ENCODE measurements around the gene IFT20. TPM values are rescaled to one million over a fixed set of nuclear protein-coding genes. Genes with fewer than 3 reads are reported as not detected.

Gene IFT20
- total and polyA plus RNA-seq, 2 of the 13 experiments (the other 11 are each of a cell fraction or from before 2014, with no cell fraction given), result 28.0 to 37.8 TPM

- ATAC-seq (no peak), DNase-seq (ENCODE audit: low spot score) (no peak), FAIRE-seq (no peak)
- Histone ChIP-seq H2AFZ (ENCODE audit: low read length) (no peak within 1 kb of the TSS), H4K20me1 (ENCODE audit: insufficient read depth, low read length) (no peaks in the 10 kb centered on the region), H3K4me3 (replicated peaks in 1 of 3; ENCODE audit: insufficient read depth in 1 of 3, low read depth in 2 of 3, low read length in 3 of 3) (no peak within 1 kb of the TSS), H3K9me3 (ENCODE audit: low read length) (no peaks in the 10 kb centered on the region), H3K27me3 (ENCODE audit: control insufficient read depth in 1 of 2, insufficient read depth in 2 of 2, low read length in 2 of 2) (no peaks in the 10 kb centered on the region), H3K27ac (ENCODE audit: extremely low read length, insufficient read depth, low read length) (no peak within 1 kb of the TSS), H3K4me2 (ENCODE audit: low read depth, low read length) (no peak within 1 kb of the TSS), H3K4me1 (ENCODE audit: insufficient read depth, low read length) (peaks cover 37% of the 10 kb centered on the region), H3K36me3 (replicated peaks in 1 of 2; ENCODE audit: control insufficient read depth in 1 of 2, insufficient read depth in 2 of 2, low read length in 2 of 2) (peaks cover 16 to 35% of the 10 kb centered on the region in 2 experiments), H3K79me2 (ENCODE audit: insufficient read depth, low read length) (peaks cover 7% of the 10 kb centered on the region), H3K9ac (ENCODE audit: insufficient read depth, low read depth, low read length) (no peak within 1 kb of the TSS)
- intact Hi-C loops (cut with micrococcal nuclease; ENCODE audit: unreplicated experiment) (no loop called here), in situ Hi-C loops (cut with HindIII; ENCODE audit: extremely low pct_ligation_motif_present, low pct_unique_long_range_greater_than_20kb) (no loop called here)
- POLR2A ChIA-PET, result interaction anchor here (0.8 to 8.3 kb wide), 8 partner anchors 8 to 57 kb away, joined by 3 to 183 read pairs (median 8); partner anchors contain the start of genes IFT20, POLDIP2, SLC46A1 and TNFAIP1
- no TSS peak for BruUV-seq (replicated peaks)
- 94% methylated on average over 9 of the region's 13 CpGs for WGBS (ENCODE audit: low lambda C conversion rate)
- no peak for TF ChIP-seq TBL1XR1 (IDR thresholded peaks at IDR 0.05; ENCODE audit: borderline replicate concordance, low read length, partially characterized antibody)
- TF ChIP-seq CCDC6 (CRISPR knock-in tag; IDR thresholded peaks at IDR 0.05), result no peak
- peak; percentile 73 for TF ChIP-seq AGO2 (optimal IDR thresholded peaks at IDR 0.05; ENCODE audit: low read depth, low read length)
- TF ChIP-seq TMF1 (CRISPR knock-in tag; IDR thresholded peaks at IDR 0.05; ENCODE audit: low read depth), result no peak
- TF ChIP-seq XBP1 (CRISPR knock-in tag; IDR thresholded peaks at IDR 0.05), result no peak
- TF ChIP-seq, protein P1, sequence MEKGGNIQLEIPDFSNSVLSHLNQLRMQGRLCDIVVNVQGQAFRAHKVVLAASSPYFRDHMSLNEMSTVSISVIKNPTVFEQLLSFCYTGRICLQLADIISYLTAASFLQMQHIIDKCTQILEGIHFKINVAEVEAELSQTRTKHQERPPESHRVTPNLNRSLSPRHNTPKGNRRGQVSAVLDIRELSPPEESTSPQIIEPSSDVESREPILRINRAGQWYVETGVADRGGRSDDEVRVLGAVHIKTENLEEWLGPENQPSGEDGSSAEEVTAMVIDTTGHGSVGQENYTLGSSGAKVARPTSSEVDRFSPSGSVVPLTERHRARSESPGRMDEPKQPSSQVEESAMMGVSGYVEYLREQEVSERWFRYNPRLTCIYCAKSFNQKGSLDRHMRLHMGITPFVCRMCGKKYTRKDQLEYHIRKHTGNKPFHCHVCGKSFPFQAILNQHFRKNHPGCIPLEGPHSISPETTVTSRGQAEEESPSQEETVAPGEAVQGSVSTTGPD (CRISPR knock-in tag; IDR thresholded peaks at IDR 0.05), result no peak
- TF ChIP-seq POLR2A (IDR thresholded peaks at IDR 0.05; ENCODE audit: insufficient read depth in 1 of 2, low read depth in 2 of 2, low read length in 2 of 2), result peak in 1 of 2 experiments; percentile 14; a peak in 1 of 4 replicates
- no peak for TF ChIP-seq TGIF2 (CRISPR knock-in tag; IDR thresholded peaks at IDR 0.05)
- TF ChIP-seq CHCHD3 (CRISPR knock-in tag; IDR thresholded peaks at IDR 0.05), result no peak
- TF ChIP-seq CREB1 (IDR thresholded peaks at IDR 0.05), result no peak
- no peak for TF ChIP-seq CREB1 (CRISPR knock-in tag; IDR thresholded peaks at IDR 0.05)
- TF ChIP-seq ZNF850 (CRISPR knock-in tag; conservative IDR thresholded peaks at IDR 0.05), result no peak
- TF ChIP-seq GTF2F1 (IDR thresholded peaks at IDR 0.05; ENCODE audit: low read length), result no peak
- TF ChIP-seq CAMTA2 (CRISPR knock-in tag; IDR thresholded peaks at IDR 0.05; ENCODE audit: borderline replicate concordance), result no peak
- TF ChIP-seq SYNCRIP (IDR thresholded peaks at IDR 0.05; ENCODE audit: insufficient read depth, low read depth, low read length), result no peak
- TF ChIP-seq CCAR2 (optimal IDR thresholded peaks at IDR 0.05; ENCODE audit: low read depth, low read length), result no peak
- TF ChIP-seq CSRNP1 (CRISPR knock-in tag; IDR thresholded peaks at IDR 0.05), result no peak
- TF ChIP-seq ZNF749 (CRISPR knock-in tag; IDR thresholded peaks at IDR 0.05; ENCODE audit: borderline replicate concordance), result no peak
- TF ChIP-seq HNRNPLL (IDR thresholded peaks at IDR 0.05; ENCODE audit: low read depth, low read length, poor library complexity, severe bottlenecking), result no peak
- TF ChIP-seq HNRNPL (IDR thresholded peaks at IDR 0.05; ENCODE audit: low read depth, low read length), result peak; percentile 80
- CTCF ChIA-PET (ENCODE audit: low intra/inter-chr PET ratio, low total read pairs), result no interaction called here
Observed at GRCh38 chr17:28364665-28365363, 29.5 kb upstream of the IFT20 start, which contains the start of gene SEBOX. Gene SEBOX, minus strand, starts transcription at chr17:28365199. Its CDS starts 48 bp downstream, at chr17:28365151.

Data from HepG2 (cell line).